Right forelimb (tissue), 1 donor: Measurements from ENCODE around the gene USP8.
"Not testable (repeated sequence)": the region's sequence is repeated elsewhere in the genome, so short reads cannot be mapped to it uniquely, and the experiment has no call there.

ENCODE experiments used
- DNase-seq: peaks from one replicate; pipeline ENCODE4 v3.0.0-alpha.2; 2018

Gene USP8

DNA sequence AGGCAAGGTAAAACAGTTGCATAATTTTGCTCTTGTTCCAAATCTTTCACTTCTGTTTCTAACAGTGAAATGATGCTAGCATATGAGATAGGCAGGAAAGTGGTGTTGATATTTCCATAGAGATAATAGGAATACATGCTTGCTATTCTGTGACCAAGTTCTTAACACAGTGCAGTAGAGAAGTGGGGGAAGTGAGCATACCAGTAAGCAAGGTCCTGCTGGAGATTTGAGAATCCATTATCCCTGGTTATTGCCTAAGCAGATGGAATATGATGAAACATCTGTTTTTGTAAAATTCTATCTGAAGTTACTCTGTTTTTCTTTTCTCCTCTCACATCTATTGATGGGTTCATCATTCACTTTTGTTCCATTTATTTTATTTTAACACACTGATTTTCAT lies 28.7 kb downstream of the USP8 start:
- no peak for DNase-seq

DNA sequence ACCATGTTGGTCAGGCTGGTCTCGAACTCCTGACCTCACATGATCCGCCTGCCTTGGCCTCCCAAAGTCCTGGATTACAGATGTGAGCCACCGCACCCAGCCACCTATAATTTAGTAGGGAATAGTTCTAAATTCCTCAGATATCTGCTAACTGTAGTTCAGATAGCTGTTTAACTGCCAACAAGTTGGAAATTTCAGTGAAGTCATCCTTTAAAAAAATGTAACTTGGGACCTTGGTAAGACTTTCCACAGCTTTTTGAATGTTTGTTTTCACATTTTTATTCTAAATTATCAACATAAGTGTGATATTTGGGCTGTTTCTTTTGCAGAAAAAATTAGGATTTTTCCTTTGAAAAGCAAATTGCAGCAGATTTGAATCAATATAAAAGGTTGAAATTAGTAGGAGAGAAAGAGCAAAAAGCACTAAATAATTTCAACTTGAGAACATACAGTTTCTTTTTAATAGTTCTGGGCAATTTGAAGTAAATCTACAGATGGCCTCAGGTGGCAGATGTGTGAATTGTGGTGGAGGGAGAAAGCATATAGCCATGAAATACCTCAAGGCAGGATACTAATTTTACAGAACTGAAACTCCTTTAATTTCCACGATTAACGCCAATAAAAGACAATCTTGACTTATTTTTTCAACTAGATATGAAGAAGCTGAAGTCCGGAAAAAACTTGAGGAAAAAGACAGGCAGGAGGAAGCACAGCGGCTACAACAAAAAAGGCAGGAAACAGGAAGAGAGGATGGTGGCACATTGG lies 34.3 kb downstream of the USP8 start:
- DNase-seq = no peak

DNA sequence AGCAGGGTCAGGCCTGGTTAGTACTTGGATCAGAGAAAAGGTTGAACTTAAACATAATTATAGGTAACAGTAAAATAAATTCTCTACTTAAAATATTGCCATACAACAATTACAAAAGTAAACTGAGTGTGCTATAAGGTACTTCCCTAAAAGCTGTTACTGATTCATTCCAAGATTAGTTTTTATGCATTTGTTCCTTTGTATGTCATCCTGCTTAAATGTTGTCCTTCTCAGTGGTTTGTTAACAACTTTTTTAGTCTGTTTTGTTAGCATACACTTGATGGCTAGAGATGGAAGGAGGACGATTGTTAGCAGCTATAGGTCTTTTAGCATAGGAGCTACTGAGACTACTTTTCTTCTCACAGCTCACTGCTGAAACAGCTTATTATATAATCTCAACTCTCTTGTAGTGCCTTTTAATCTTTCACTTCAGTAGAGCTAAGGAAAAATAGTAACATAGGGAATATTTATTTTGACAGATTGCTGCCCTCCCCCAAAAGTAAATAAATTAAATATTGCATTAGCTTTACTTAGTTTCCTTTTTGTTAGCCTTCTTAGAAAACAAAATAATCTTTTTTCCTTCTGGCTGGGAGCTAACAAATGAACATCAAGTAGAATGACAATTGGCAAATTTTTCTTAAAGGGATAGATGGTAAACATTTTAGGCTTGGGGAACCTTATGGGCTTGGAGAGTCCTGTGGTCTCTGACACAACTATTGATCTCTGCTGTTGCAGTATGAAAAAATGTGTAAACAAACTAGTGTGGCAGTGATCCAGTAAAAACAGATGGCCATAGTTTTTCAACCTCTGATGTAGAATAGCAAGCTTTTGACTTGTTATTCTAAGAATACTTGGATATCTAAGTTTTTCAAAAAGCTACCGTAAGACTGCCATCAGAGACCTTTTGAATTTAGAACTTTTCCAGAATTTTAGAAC lies 39.5 kb downstream of the USP8 start:
- no peak for DNase-seq

DNA sequence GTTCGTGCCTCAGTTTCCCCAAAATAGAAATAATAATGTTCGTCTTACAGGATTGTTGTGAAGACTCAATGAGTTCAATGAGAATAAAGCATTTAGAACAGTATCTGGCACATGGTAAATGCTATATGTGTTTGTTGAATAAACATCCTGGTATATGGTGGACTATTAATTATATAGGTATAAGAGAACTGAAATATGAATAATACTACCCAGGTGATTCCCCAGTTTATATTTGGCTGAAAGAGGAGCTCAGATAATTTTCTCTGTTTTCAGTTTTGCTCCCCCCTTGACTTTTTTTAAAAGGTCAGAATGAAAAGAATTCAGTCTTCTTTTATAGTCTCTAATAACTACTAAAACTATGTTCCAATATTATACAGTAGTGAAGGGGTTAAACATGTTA lies 46.9 kb downstream of the USP8 start:
- no peak for DNase-seq

DNA sequence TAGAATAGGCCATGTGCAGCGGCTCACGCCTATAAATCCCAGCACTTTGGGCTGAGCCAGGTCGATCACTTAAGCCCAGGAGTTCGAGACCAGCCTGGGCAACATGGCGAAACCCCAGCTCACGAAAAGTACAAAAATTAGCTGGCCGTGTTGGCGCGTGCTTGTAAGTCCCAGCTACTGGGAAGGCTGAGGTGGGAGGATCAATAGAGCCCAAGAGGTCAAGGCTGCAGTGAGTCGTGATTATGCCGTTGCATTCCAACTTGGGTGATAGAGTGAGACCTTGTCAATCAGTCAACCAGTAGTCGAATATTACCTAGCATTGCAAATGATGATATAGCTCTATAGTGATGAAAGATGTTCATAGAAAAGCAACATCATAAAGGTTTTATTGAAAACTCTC lies 51.9 kb downstream of the USP8 start:
- no peak for DNase-seq

DNA sequence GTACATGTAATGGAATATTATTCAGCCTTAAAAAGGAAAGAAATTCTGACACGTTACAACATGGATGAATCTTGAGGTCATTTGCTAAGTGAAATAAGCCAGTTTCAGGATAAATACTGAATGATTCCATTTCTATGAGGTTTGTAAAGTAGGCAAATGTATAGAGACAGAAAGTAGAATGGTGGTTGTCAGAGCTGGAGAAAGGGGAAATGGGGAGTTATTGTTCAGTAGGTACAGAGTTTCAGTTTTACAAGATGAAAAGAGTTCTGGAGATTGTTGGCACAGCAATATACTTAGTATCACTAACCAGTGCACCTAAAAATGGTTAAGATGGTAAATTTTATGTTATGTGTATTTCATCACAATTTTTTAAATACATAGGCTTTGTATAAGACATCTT lies 60.6 kb downstream of the USP8 start:
- no peak for DNase-seq

DNA sequence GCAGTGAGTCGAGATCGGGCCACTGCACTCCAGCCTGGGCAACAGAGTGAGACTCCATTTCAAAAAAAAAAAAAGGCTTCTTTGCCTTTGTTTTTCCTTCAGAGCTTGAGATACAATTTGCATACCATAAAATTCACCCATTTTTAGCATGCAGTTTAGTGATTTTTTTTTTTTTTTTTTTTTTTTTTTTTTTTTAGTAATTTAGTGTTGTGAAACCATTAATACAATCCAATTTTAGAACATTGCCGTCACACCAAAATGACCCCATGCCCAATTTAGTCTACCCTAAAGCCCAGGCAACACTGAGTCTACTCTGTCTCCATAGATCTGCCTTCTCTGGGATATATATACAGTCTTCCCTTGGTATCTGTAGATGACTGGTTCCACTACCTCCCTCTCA lies 61.2 kb downstream of the USP8 start:
- DNase-seq = no peak

DNA sequence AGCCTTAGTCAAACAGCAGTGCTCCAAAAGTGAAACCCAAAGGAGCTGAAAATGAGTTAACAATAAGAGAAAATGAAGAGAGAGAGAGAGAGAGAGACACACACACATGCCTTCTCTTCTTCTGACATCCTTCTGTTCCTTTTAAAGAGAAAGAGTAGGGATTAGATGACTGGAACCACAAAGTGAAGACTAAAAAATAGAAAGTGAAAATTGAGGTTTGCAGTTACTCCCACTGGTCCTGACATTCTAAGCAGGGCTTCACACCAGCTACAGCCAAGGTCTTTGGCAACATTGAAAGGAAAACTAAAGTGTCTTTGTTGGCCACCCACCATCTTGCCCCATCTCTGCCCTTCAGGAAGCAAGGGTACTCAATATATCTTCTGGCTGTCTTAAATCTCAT lies 63.1 kb downstream of the USP8 start:
- no peak for DNase-seq

DNA sequence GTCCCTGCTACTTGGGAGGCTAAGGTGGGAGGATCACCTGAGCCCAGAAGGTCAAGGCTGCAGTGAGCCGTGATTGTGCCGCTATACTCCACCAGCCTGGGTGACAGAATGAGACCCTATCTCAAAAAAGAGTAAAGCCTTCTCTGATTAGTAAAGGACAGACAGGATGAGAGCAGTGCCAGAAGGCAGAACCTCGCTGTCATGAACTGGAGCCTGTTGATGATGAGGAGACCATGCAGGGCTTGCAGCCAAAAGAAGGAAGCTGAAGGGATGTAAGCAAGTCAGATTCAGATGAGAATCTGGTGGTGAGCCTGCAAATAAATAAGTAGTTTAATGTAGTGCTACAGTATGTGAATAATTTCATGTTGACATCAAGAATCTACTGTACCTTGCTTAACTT lies 69.4 kb downstream of the USP8 start:
- no peak for DNase-seq

DNA sequence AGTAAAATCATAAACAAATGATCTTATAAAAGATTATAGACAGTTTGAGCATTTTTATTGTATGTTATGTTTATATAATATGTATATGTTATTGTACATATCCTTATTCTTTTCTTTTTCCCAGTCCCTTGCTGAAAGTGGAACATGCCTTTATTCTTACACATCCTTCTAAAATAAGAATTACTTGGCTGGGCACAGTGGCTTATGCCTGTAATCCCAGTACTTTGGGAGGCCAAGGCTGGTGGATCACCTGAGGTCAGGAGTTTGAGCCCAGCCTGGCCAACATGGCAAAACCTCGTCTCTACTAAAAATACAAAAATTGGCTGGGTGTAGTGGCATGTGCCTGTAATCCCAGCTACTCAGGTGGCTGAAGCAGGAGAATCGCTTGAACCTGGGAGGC lies 70.3 kb downstream of the USP8 start:
- DNase-seq = not testable (repeated sequence)

DNA sequence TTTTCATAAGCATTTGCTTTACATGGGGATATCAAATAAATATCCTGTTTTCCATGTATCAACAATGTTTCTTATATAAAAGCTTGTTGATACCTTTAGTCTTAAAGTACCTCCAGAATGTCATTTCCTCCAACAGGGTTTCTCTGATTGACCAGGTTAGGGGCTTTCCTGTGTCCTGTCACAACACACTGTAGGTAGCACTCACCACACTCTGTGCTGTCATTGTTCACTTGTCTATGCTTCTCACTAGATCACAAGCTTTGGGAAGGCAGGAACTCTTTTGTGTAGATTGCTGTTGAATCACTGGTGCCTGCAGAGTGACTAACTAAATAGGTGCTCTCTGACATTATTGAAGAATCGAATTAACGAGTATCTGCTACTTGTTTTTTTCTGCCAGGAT lies 72.5 kb downstream of the USP8 start:
- DNase-seq = no peak

DNA sequence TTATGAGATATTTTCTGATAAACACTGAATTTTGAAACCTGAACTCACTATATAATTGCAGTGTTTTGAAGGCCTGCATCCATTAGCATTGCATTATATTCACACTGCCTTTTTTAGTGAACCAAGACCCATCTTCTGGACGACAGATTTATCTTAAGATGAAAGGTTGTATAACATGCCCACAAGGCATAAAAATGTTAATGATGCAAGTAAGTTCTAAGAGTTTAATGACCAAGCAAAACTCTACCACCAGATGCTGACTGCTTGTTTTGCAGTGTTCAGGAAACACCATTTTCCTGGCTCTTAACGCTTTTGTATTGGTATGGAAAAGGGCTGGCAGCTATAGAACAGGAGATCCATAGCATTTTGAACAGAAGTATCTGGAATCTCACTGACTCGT lies 76.1 kb downstream of the USP8 start:
- no peak for DNase-seq

DNA sequence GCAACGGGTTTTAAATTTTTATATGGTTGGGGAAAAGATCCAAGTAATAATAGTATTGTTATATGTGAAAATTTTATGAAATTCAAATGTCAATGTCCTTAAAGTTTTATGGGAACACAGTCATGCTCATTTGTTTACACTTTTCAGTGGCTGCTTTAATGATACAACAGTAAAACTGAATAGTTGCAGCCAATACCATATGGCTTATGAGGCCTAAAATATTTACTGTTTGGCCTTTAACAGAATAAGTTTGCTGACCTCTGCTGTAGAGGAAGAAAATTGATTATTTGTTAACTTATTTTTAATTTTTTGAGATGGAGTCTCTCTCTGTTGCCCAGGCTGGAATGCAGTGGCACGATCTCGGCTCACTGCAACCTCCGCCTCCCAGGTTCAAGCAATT lies 77.6 kb downstream of the USP8 start:
- DNase-seq = no peak

DNA sequence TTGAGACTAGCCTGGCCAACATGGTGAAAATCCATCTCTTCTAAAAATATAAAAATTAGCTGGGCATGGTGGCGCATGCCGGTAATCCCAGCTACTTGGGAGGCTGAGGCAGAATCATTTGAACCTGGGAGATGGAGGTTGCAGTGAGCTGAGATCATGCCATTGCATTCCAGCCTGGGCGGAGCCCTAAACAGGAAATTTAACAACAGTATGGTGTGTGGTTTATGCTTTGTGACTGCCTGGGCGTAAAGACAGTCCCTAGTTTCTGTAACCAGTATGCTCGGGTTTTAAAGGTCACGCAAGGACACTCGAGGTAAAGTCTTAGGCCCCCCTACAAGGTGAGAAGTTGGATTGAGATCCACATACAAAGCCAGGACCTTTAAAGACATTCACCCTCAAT lies 78.9 kb downstream of the USP8 start:
- no peak for DNase-seq

DNA sequence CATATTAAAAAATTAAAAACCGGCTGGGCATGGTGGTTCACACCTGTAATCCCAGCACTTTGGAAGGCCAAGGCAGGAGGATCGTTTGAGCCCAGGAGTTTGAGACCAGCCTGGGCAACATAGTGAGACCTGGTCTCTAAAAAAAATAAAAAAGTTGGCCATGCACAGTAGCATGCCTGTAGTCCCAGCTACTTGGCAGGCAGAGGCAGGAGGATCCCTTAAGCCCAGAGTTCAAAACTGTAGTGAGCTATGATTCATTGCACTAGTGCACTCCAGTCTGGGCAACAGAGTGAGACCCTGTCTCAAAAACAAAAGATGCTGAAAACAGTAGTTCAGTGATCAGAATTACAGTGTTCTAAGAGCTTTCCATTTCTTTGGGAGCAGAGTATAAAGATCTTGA lies 81.5 kb downstream of the USP8 start:
- not testable (repeated sequence) for DNase-seq

DNA sequence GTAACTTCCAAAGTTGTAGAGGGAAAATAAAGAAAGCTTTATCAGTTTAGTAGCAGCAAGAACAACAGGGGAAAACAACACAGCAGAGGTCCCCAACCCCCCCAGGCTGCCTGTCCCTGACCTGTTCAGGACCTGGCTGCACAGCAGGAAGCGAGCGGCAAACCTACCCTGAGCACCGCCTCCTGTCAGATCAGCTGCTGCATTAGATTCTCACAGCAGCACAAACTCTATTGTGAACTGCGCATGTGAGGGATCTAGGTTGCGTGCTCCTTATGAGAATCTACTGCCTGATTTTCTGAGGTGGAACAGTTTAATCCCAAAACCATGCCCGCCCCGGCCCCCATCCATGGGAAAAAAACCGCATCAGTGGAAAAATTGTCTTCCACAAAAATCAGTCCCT lies 81.9 kb downstream of the USP8 start:
- no peak for DNase-seq

DNA sequence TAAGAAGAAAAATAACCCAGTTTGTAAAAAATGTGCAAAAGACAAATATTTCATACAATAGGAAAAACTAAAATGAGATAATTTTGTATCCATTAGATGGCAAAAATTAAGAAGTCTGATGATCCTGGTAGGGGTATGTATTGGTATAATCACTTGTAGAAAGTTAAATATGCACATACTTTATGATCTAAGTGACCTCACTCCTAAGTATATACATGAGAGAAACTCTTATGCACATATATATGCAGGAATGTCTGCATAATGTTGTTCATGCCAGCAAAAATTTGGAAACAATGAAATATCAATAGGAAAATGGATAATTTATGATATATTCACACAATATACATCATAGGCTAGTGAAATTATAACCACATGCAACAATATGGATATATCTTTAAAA lies 88.8 kb downstream of the USP8 start:
- no peak for DNase-seq

DNA sequence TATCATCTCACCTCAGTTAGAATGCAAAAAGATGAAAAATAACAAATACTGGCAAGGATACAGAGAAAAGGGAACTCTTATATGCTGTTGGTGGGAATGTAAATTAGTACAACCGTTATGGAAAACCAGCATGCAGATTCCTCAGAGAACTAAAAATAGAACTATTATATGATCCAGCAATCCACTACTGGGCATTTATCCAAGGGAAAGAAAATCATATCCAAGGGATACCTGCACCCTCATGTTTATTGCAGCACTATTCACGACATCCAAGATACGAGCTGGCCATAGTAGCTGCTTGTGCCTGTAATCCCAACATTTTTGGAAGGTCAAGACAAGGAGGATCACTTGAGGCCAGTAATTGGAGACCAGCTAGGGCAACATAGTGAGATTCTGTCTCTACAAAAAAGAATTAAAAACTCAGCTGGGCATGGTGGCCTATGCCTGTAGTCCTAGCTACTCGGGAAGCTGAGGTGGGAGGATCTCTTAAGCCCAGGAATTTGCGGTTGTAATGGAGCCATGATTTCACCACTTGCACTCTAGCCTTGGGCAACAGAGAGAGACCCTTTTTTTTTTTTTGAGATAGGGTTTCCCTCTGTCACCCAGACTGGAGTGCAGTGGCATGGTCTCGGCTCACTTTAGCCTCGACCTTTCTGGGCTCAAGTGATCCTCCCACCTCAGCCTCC lies 95.7 kb downstream of the USP8 start:
- no peak for DNase-seq

DNA sequence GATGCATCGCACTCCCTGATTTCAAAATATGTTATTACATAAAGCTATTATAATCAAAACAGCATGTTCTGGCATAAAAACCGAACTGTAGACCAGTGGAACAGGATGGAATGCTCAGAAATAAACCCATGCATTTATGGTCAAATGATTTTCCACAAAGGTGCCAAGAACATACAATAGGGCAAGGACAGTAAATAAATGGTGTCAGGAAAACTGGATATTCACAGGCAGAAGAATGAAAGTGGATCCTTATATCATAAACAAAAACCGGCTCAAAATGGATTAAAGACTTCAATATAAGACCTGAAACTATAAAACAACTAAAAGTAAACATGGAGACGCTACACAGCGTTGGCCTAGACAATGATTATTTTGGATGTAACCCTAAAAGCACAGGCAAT lies 99.6 kb downstream of the USP8 start:
- DNase-seq = no peak

DNA sequence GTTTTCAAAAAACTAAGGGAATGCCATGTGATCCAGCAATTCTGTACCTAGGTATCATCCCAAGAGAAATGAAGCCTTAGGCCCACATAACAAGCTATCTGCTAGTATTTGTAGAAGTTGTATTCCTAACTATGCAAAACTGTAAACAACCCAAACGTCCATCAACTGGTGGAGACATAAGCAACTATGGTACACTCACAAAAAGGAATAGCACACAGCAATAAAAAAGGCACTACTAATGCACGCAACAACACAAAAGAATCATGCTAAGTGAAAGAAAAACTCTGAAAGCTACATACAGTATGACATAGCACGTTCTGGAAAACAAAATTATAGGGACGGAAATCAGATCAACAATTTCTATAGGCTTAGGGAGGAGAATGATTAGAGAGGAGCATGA lies 107.0 kb downstream of the USP8 start:
- DNase-seq = no peak

DNA sequence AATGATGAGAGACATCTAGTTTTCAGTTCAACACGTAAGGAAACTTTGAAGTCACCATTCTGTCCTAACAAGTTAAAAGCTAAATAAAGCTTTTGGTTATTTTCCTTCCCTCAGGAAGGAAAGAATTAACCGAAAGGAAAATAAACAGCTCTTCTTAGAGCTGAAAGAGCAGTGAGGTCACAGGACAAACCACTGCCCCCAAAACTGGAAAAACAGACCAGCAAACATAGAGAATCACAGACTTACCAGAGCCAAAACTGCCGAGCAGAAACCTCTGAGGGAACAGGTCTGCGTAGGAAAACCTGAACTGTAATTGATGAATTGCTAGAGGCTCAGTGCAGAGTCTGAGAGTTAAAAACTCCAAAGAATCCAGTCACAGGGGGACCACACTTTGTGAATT lies 107.6 kb downstream of the USP8 start:
- no peak for DNase-seq

DNA sequence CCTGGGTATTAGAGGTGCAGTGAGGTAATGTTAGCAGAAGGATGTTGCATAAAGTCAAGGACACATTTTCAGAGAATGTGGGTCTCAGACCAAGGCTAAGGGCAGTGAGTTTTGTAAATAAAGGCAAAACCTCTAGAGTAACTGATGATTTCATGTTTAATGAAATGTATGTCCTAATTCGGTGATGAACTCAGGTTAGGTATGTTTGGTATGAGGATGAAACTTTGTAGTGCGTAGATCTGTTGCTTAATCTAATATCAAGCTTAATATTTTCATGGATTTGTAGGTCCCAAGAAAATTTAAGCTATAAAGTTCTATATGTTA lies 118.6 kb downstream of the USP8 start:
- DNase-seq = no peak

DNA sequence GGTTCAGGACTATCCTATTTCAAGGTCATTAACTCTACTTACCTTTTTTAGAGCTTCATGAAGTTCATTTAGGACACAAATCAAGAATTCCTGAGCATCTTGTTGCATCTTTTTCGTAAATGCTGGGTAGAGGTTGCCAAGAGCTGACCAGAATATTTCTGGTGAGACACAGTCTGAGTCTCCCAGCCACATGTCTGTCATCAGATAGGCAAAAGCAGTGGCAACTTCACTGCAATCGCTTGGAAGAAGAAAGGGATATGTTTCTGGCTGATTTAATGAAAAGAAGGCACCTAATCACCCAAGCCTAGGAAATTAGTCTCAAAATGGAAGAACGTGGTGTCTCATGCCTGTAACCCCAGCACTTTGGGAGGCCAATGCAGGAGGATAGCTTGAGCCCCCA lies 119.4 kb downstream of the USP8 start:
- DNase-seq = no peak

DNA sequence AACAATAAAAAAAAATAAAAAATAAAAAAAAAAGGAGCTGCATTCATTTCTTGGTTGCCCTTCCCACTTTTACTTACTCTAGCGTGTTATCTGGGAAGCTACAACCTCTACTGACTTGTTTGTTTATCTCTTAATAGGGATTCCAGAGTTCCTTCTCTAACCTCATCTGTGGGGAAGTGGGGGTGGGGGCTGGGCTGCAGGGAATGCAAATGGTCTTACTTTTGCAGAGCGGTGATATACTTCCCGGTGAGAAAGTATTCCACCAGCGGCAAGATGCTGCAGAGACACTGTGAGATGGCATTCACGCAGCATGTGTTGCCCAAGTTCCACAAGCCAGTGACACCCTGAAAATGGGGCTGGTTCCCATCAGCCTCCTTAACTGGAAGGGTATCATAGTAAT lies 120.2 kb downstream of the USP8 start:
- DNase-seq = no peak
